GM12873 (cell line): ENCODE measurements around the gene FCRL5.

Experiments used
- CTCF ChIP-seq: IDR thresholded peaks from 2 replicates; pipeline ENCODE4 v1.5.1; 2012; ENCODE audit warnings: low read depth, mild to moderate bottlenecking, moderate library complexity, low read length, control low read depth; ENCODE audit not compliant: insufficient read depth; ENCODE audit errors: missing control alignments

The FCRL5 gene

GRCh38 chr1:157558119-157558518, 5.8 kb upstream of the FCRL5 start:
- no peak for TF ChIP-seq CTCF

DNA sequence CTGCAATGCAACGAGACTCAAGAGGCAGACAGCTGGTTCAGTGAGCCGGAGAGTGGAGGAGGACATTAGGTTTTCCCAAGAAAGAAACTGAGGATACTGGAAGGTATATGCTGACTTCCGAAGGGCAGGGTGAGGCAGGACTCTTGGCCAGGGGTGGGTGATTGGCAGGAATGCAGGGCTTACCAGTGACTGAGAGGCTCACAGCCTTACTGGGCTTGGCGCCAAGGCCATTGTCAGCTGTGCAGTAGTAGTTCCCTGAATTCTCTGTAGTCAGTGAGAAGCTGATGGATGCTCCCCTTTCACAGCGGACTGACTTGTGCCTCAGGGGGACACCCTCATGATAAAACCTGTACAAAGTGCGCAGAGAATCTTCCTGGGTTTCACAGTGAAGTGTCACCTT, 9.6 kb downstream of the FCRL5 start:
- TF ChIP-seq CTCF, result no peak

DNA sequence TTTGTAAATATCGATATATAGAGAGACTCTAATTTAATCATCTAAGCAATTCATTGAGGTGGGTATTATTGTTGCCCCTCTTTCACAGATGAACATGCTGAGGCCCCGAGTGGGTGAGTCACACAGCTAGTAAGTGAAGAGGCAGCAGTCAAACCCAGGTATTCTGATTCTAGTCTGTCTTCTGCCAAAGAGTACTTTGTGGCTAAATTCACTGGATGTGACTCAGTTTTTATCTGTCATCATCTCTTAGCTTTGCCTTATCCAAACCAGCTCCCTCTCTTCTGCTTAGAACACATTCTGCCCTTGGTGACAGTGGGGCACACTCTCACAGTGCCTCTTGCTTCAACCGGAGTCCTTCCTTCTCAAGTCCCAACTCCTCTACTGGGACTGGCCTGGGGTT, 11.5 kb downstream of the FCRL5 start:
- TF ChIP-seq CTCF, result no peak

- TF ChIP-seq CTCF, result no peak
Observed at GRCh38 chr1:157540160-157540748, 12.1 kb downstream of the FCRL5 start.

DNA sequence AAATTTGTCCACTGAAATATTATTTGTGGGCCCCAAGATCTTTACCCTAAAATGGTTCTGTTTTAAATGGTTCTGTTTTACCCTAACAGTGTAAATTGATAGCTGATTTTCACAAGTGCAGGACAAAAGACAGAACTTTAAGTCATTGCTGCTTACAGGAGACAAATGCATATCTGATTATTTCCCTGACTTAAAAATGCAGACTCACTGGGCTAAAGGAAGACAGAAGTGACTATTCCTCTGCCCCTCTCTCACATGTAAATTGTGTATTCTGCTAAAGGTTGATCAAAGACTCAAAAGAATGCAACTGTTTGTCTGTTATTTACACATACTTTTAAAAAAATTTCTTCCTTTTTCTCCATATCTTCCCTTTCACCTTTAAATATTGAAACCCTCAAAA, 12.7 kb downstream of the FCRL5 start:
- TF ChIP-seq CTCF, result no peak

DNA sequence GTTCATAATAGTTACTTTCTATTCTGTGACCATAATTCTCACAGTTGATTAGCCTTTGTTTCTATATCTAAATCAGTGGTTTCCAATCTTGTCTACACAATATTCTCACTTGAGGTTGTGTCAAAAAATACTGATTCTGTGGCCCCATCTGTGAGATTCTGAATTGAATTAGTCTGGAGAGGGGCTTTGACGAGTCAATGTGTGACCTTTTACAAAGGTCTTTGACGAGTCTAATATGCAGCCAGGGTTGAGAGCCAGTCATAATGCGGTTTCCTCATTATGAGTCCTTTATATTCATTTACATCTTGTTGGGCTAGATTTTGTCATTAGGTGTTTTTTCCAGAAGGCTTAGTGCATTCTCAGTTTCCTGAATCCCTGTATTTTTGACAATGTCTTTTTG, 19.7 kb downstream of the FCRL5 start:
- TF ChIP-seq CTCF, result no peak

DNA sequence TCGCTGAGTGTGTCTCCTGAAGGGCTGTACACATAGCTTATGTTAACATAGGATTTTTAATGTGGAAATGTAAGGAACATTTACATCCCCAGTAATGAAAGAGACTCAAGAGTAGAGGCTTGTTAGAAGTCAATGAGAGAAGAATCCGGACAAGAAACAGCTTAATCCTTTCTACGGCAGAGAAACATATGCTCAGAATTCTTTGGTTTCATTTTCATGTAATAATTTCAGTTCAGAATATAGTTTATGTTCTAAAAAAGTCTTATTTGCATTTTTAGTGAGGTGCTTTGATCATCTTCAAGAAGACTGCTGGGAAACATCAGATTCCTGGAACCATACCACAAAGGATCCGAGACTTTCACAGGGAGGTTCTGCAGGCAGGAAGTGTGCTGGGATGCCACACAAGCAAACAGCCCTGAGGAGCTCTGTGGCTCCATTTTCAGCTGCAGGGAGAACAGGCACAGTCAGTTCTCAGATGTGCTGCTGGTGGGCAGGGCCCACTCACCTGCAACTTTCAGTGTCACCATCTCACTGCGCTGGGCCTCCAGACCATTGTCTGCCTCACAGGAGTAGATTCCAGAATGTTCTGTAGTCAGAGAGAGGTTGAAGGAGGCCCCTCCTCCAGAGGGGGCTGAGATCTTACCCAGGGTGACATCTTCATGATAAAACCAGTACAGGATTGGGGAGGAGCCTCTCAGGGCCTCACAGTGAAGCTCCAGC, 28.4 kb downstream of the FCRL5 start:
- no peak for TF ChIP-seq CTCF

DNA sequence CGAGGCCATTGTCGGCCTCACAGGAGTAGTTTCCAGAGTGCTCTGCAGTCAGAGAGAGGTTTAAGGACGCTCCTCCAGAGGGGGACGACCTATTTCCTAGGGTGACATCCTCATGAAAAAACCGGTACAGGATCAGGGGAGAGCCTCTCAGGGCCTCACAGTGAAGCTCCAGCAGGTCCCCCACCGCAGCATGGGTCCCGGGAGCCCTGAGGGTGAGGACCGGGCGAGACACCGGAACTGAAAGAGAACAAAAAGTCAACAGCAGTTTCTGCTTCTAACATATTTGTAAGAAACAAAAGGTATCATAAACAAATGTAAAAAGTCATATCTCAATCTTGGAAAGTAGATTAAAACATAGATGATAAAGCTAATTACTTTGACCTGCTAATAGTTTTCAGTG, 31.3 kb downstream of the FCRL5 start:
- no peak for TF ChIP-seq CTCF
